Natural killer cell (primary cell): ENCODE results near the gene ADORA2A. TPM values are rescaled to one million over a fixed set of nuclear protein-coding genes. Genes with fewer than 3 reads are reported as not detected.

Experiments
- ATAC-seq, 3 donors: fragments of 150-1000 bp in 2 of 3; fragments of 200-7000 bp in 1 of 3; cut with Tn5 transposase; 1 replicate in 1 of 3; 2 replicates in 2 of 3; pipeline ENCODE4 v1.10.0; 2021; ENCODE audit warnings: mild to moderate bottlenecking in 2 of 3, moderate library complexity in 2 of 3
- DNase-seq, 2 donors: peaks; one replicate each; pipeline versions ENCODE4 v3.0.0 to v3.0.0-alpha.2; 2013 to 2021; ENCODE audit warnings: mixed read lengths in 1 of 2
- H3K27ac ChIP-seq: one replicate; pipeline ENCODE4 v1.5.1; 2013; ENCODE audit warnings: mild to moderate bottlenecking, low read length
- H3K27me3 ChIP-seq: one replicate; pipeline ENCODE4 v1.6.1; 2013; ENCODE audit warnings: low read length; ENCODE audit not compliant: control insufficient read depth, insufficient read depth
- H3K36me3 ChIP-seq: one replicate; pipeline ENCODE4 v1.6.1; 2013; ENCODE audit warnings: low read length; ENCODE audit not compliant: control insufficient read depth, insufficient read depth
- H3K4me1 ChIP-seq: one replicate; pipeline ENCODE4 v1.6.1; 2013; ENCODE audit warnings: low read length; ENCODE audit not compliant: control insufficient read depth, insufficient read depth
- H3K4me3 ChIP-seq: one replicate; pipeline ENCODE4 v1.5.1; 2013; ENCODE audit warnings: low read length
- H3K9me3 ChIP-seq: one replicate; pipeline ENCODE4 v1.6.1; 2013; ENCODE audit warnings: low read length; ENCODE audit not compliant: control insufficient read depth, insufficient read depth
- H3K27ac Mint-ChIP-seq, 2 donors: one replicate each; pipeline ENCODE4 v1.8.0; 2022; ENCODE audit warnings: mild to moderate bottlenecking in 2 of 2, mixed read lengths in 2 of 2, moderate library complexity in 1 of 2
- H3K27me3 Mint-ChIP-seq, 2 donors: one replicate each; pipeline ENCODE4 v1.8.0; 2022; ENCODE audit warnings: low read depth in 2 of 2, mixed read lengths in 2 of 2
- H3K36me3 Mint-ChIP-seq: one replicate; pipeline ENCODE4 v1.8.0; 2022; ENCODE audit warnings: mixed read lengths
- H3K4me1 Mint-ChIP-seq, 2 donors: one replicate each; pipeline ENCODE4 v1.8.0; 2022; ENCODE audit warnings: mixed read lengths in 2 of 2
- H3K4me3 Mint-ChIP-seq: one replicate; pipeline ENCODE4 v1.8.0; 2022; ENCODE audit warnings: mild to moderate bottlenecking, moderate library complexity, mixed read lengths
- H3K9me3 Mint-ChIP-seq, 2 donors: one replicate each; pipeline ENCODE4 v1.8.0; 2022; ENCODE audit warnings: mixed read lengths in 2 of 2
- WGBS: methylation state at CpG from one replicate; pipeline ENCODE4 v1.1.7; 2013; ENCODE audit warnings: missing lambda C conversion rate; ENCODE audit not compliant: insufficient coverage; 5-methylcytosine and 5-hydroxymethylcytosine counted together
- intact Hi-C: fragments of 100-400 bp; cut with micrococcal nuclease; formaldehyde crosslinking; loops from one replicate; pipeline ENCODE4 v1.14.2; 2022
- total RNA-seq, 4 donors: library from RNA; stranded (reverse); fragments of 120-200 nt in 1 of 4; gene quantifications; one replicate each; pipeline versions ENCODE4 v1.2.3 to v1.2.4, GENCODE V29; 2013 to 2022
- TF ChIP-seq, protein P1 (sequence below): fragments of 200-600 bp; IDR thresholded peaks from one replicate; pipeline ENCODE4 v1.8.0; 2022; ENCODE audit warnings: antibody characterized with exemption

The ADORA2A gene
- total RNA-seq, 3 donors from 2014 or later (not counting 1 experiment from before 2014, with no cell fraction given), result 11.0 to 15.0 (median 11.7) TPM

DNA sequence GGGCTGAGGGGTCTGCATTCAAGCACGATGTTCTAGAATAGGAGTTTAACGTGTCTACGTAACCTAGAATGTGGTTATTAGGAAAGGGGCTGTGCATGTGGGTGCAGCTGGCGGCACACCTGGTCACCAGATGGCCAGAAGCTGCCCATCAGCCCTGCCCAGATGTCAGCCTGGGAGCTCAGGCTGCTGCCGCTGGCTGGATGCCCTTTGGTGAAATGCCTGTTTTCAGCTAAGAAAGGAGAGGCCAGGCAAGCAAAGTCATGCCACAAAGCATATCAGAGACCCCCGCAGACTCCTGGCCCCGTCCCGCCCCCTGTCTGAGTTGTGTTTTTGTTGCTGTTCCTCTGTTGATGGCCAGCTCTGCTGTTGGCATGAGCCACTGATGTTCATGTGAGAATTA lies 11.3 kb upstream of the ADORA2A start:
- 94% methylated on average over 8 of the region's 8 CpGs for WGBS
- Histone ChIP-seq H3K36me3 (peaks cover 32% of the 10 kb centered on the region), H3K27ac (no peak overlapping the region), H3K4me3 (no peak overlapping the region), H3K27me3 (no peaks in the 10 kb centered on the region), H3K4me1 (no peaks in the 10 kb centered on the region), H3K9me3 (no peaks in the 10 kb centered on the region)
- DNase-seq (no peak), ATAC-seq (no peak)
- H3K9me3 Mint-ChIP-seq, result no peaks in the 10 kb centered on the region
- intact Hi-C loops, result no loop called here
- TF ChIP-seq, protein P1, sequence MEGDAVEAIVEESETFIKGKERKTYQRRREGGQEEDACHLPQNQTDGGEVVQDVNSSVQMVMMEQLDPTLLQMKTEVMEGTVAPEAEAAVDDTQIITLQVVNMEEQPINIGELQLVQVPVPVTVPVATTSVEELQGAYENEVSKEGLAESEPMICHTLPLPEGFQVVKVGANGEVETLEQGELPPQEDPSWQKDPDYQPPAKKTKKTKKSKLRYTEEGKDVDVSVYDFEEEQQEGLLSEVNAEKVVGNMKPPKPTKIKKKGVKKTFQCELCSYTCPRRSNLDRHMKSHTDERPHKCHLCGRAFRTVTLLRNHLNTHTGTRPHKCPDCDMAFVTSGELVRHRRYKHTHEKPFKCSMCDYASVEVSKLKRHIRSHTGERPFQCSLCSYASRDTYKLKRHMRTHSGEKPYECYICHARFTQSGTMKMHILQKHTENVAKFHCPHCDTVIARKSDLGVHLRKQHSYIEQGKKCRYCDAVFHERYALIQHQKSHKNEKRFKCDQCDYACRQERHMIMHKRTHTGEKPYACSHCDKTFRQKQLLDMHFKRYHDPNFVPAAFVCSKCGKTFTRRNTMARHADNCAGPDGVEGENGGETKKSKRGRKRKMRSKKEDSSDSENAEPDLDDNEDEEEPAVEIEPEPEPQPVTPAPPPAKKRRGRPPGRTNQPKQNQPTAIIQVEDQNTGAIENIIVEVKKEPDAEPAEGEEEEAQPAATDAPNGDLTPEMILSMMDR, result no peak
- H3K27ac Mint-ChIP-seq, result no peak overlapping the region
- H3K36me3 Mint-ChIP-seq, result no peaks in the 10 kb centered on the region
- H3K27me3 Mint-ChIP-seq, result no peaks in the 10 kb centered on the region
- H3K4me1 Mint-ChIP-seq, result peaks cover 0 to 3% of the 10 kb centered on the region in 2 donors
- H3K4me3 Mint-ChIP-seq, result no peak overlapping the region

GRCh38 chr22:24416611-24417010 lies 10.8 kb upstream of the ADORA2A start:
- no peaks in the 10 kb centered on the region for H3K9me3 ChIP-seq
- H3K4me3 ChIP-seq, result no peak overlapping the region
- Mint-ChIP-seq H3K4me3 (no peak overlapping the region), H3K9me3 (no peaks in the 10 kb centered on the region), H3K27ac (no peak overlapping the region), H3K36me3 (no peaks in the 10 kb centered on the region), H3K27me3 (no peaks in the 10 kb centered on the region), H3K4me1 (peaks cover 0 to 3% of the 10 kb centered on the region in 2 donors)
- H3K27ac ChIP-seq, result no peak overlapping the region
- DNase-seq, result no peak
- WGBS, result 90% methylated on average over 6 of the region's 6 CpGs
- no peak for ATAC-seq
- H3K27me3 ChIP-seq, result no peaks in the 10 kb centered on the region
- H3K36me3 ChIP-seq, result peaks cover 31% of the 10 kb centered on the region
- intact Hi-C loops, result no loop called here
- TF ChIP-seq, protein P1, result no peak
- H3K4me1 ChIP-seq, result no peaks in the 10 kb centered on the region

DNA sequence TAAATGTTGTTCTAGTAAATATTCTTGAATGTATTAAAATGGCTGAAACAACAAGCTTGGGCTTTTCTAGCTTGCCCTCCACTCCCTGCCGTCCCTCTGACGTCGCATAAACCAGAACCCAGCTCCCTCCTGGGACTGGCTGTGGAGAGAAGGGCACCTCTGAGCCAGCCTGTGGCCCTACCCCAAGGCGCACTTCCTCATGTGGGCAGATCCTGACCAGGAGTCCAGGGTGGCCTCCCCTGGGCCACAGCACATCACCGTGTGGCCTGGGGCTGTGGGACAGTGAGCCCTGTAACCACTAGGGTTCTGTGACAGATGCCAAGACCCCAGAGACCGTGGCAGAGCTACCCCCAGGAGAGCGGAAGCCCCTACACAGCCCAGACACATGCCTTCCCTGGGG lies 10.2 kb upstream of the ADORA2A start:
- TF ChIP-seq, protein P1, result no peak
- Mint-ChIP-seq H3K27ac (no peak overlapping the region), H3K4me1 (peaks cover 0 to 3% of the 10 kb centered on the region in 2 donors), H3K36me3 (no peaks in the 10 kb centered on the region), H3K27me3 (no peaks in the 10 kb centered on the region), H3K4me3 (no peak overlapping the region), H3K9me3 (no peaks in the 10 kb centered on the region)
- WGBS, result 84% methylated on average over 7 of the region's 7 CpGs
- no peaks in the 10 kb centered on the region for H3K27me3 ChIP-seq
- DNase-seq, result no peak
- ATAC-seq, result no peak
- no peaks in the 10 kb centered on the region for H3K9me3 ChIP-seq
- intact Hi-C loops, result no loop called here
- H3K4me1 ChIP-seq, result no peaks in the 10 kb centered on the region
- H3K4me3 ChIP-seq, result no peak overlapping the region
- H3K27ac ChIP-seq, result no peak overlapping the region
- H3K36me3 ChIP-seq, result peaks cover 28% of the 10 kb centered on the region

DNA sequence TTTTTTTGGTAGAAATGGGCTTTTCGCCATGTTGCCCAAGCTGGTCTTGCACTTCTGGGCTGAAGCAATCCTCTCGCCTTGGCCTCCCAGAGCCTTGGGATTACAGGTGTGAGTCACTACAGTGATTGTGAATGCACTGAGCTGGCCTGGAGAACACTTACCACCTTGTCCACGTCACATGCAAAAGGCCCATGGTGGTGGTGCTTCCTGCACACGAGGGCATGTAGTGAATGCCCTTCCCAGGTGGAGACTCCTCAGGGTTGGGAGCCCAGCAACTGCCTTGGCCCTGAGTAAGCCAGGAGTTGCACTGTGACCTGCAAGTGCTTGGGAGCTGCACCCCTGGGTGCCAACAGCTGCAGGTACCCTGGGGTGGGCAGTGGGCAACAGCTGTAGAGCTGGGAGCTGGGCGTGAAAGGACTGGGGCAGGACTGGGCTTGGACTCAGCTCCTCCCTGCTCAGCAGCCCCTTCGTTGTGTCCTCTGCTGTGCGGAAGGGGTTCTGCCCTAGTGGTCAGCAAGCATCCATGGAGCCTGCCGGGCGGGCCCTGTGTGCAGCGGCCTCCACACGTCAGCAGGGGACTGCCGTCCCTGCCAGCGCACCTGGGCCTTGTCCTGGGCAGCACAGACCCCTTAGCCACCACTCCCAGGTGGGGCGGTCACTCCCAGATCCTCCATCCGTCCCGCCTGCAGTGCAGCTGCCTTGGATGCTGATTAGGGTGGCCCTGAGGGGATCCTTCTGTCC lies 9.3 kb upstream of the ADORA2A start:
- H3K4me1 Mint-ChIP-seq, result peaks cover 0 to 3% of the 10 kb centered on the region in 2 donors
- H3K4me3 Mint-ChIP-seq, result no peak overlapping the region
- ATAC-seq (no peak), DNase-seq (no peak)
- no peaks in the 10 kb centered on the region for H3K9me3 Mint-ChIP-seq
- peaks cover 0 to 5% of the 10 kb centered on the region in 2 donors for H3K27me3 Mint-ChIP-seq
- Histone ChIP-seq H3K27me3 (no peaks in the 10 kb centered on the region), H3K27ac (no peak overlapping the region), H3K4me3 (no peak overlapping the region), H3K9me3 (no peaks in the 10 kb centered on the region), H3K36me3 (peaks cover 28% of the 10 kb centered on the region), H3K4me1 (no peaks in the 10 kb centered on the region)
- TF ChIP-seq, protein P1, result no peak
- WGBS, result 97% methylated on average over 16 of the region's 16 CpGs
- H3K36me3 Mint-ChIP-seq, result no peaks in the 10 kb centered on the region
- no peak overlapping the region for H3K27ac Mint-ChIP-seq
- intact Hi-C loops, result no loop called here
